ENCODE results near the gene HAUS8. TPM values are rescaled to one million over a fixed set of nuclear protein-coding genes. Genes with fewer than 3 reads are reported as not detected.

HAUS8 gene
- total and polyA plus RNA-seq, 2 of the 4 experiments (the other 2 are of a cell fraction) = 3.4 to 14.2 TPM

DNA sequence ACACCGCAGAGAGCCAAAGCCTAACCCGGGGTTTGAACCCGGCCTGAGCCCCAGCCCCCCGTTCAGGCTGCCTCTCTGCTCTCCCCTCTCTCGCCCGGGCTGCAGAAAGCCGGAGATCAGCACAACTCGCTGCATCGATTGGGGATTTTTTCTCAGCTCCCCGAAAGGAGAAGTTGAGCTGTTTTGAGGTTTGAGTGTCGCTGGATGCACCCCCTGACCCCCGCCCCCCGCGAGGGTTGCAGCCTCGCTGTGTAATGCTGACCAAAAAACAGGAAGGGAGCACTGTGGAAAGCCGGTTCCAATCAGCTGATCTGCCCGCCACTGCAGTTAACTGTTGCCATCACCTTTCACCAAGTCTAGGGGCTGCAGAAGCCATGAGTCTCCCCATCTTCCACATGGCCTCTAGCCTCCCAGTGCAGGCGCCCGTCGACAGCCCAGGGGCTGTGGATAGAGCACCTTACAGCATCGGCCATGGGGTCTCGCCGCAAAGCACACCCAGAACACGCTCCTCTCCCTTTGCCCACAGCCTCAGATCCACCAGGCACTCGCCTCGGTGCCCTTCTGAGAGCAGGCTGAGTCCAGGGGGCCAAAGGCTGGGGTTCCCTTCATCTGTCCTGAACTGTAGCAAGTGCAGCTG is 34.8 kb upstream of the HAUS8 start:
- Histone ChIP-seq H3K18ac (ENCODE audit: low read depth, low read length) (no peak overlapping the region), H3K79me1 (ENCODE audit: low read depth in 1 of 2, low read length in 2 of 2) (peaks cover 24 to 88% of the 10 kb centered on the region in 2 experiments), H3K4me3 (ENCODE audit: insufficient read depth, low read depth, low read length) (no peak overlapping the region), H4K20me1 (ENCODE audit: insufficient read depth, low read length) (peaks cover 67% of the 10 kb centered on the region), H3K27me3 (ENCODE audit: control insufficient read depth, insufficient read depth, low read length) (no peaks in the 10 kb centered on the region), H4K5ac (ENCODE audit: low read depth, low read length) (no peak overlapping the region), H2BK120ac (ENCODE audit: low read depth, low read length) (no peak overlapping the region; the same call in 1 of the 2 replicates), H3K56ac (ENCODE audit: extremely low read depth, insufficient read depth, low read length) (no peak overlapping the region), H3K9me3 (ENCODE audit: control insufficient read depth, insufficient read depth, low read length) (no peaks in the 10 kb centered on the region), H3K4me2 (ENCODE audit: low read depth, low read length) (no peak overlapping the region), H2BK15ac (ENCODE audit: low read depth, low read length) (no peak overlapping the region), H2BK20ac (ENCODE audit: low read depth, low read length) (no peak overlapping the region), H2BK5ac (ENCODE audit: low read depth, low read length, poor library complexity, severe bottlenecking) (peak overlapping the region; percentile 41), H3K9ac (ENCODE audit: low read depth, low read length) (no peak overlapping the region), H3K14ac (replicated peaks; ENCODE audit: low read depth, low read length) (no peak overlapping the region), H3K4ac (ENCODE audit: low read depth, low read length) (peak overlapping the region; percentile 40; the same call in 1 of the 2 replicates), H2AK9ac (replicated peaks; ENCODE audit: low read depth, low read length, poor library complexity) (peak overlapping the region; percentile 34), H3K27ac (ENCODE audit: insufficient read depth, low read length) (peak overlapping the region; percentile 23), H2AK5ac (ENCODE audit: low read depth, low read length) (peak overlapping the region; percentile 14; the same call in 1 of the 2 replicates), H3K36me3 (ENCODE audit: control insufficient read depth, insufficient read depth, low read length) (peaks cover 45% of the 10 kb centered on the region), H3K4me1 (ENCODE audit: control insufficient read depth, insufficient read depth, low read length) (peaks cover 18% of the 10 kb centered on the region), H2AFZ (replicated peaks; ENCODE audit: low read length, poor library complexity) (peak overlapping the region; percentile 2), H3K23ac (ENCODE audit: low read depth, low read length) (no peak overlapping the region), H4K8ac (ENCODE audit: low read depth in 2 of 2, low read length in 2 of 2) (0 out of 4 replicates have a peak overlapping the region, but pooled peaks of 1 of the 2 experiments have one; percentile 15), H3K9me1 (ENCODE audit: insufficient read depth, low read length) (peaks cover 28% of the 10 kb centered on the region), H4K91ac (ENCODE audit: insufficient read depth, low read depth, low read length) (no peak overlapping the region)
- ChIA-PET POLR2A (ENCODE audit: unreplicated experiment) (no interaction called here), CTCF (no interaction called here)
- ATAC-seq (ENCODE audit: low read depth) (no peak), DNase-seq (no peak)
- no TSS peak for BruUV-seq (replicated peaks)
- 88% methylated on average over 6 of the region's 26 CpGs; no CpG with 5 or more reads in 1 of the 2 experiments for WGBS, 2 experiments (ENCODE audit: extremely low coverage in 2 of 2, insufficient read length in 1 of 2)
- TF ChIP-seq RCOR1 (IDR thresholded peaks at IDR 0.05; ENCODE audit: insufficient replicate concordance, low read length) (no peak), RAD21 (IDR thresholded peaks at IDR 0.05; ENCODE audit: low read length) (no peak), MAFK (IDR thresholded peaks at IDR 0.05; ENCODE audit: low read depth, low read length) (no peak), POLR2A (IDR thresholded peaks at IDR 0.05; ENCODE audit: low read depth, low read length) (no peak), USF2 (IDR thresholded peaks at IDR 0.05; ENCODE audit: low read depth, low read length) (no peak), CTCF (conservative IDR thresholded peaks at IDR 0.05; ENCODE audit: low read depth, low read length) (no peak), NFE2L2 (IDR thresholded peaks at IDR 0.05; ENCODE audit: low read depth, low read length) (no peak), MXI1 (IDR thresholded peaks at IDR 0.05; ENCODE audit: borderline replicate concordance, low read depth, low read length) (no peak), CEBPB (IDR thresholded peaks at IDR 0.05; ENCODE audit: low read depth, low read length) (no peak), CHD1 (IDR thresholded peaks at IDR 0.05; ENCODE audit: low read depth, low read length) (no peak), MAZ (IDR thresholded peaks at IDR 0.05; ENCODE audit: borderline replicate concordance, low read depth, low read length) (no peak), RFX5 (IDR thresholded peaks at IDR 0.05; ENCODE audit: low read depth, low read length) (no peak), FOS (IDR thresholded peaks at IDR 0.05; ENCODE audit: low read depth, low read length) (no peak), SMC3 (IDR thresholded peaks at IDR 0.05; ENCODE audit: low read depth, low read length) (no peak), BHLHE40 (IDR thresholded peaks at IDR 0.05; ENCODE audit: low read depth, low read length) (no peak)
- TF ChIP-seq, protein P1, sequence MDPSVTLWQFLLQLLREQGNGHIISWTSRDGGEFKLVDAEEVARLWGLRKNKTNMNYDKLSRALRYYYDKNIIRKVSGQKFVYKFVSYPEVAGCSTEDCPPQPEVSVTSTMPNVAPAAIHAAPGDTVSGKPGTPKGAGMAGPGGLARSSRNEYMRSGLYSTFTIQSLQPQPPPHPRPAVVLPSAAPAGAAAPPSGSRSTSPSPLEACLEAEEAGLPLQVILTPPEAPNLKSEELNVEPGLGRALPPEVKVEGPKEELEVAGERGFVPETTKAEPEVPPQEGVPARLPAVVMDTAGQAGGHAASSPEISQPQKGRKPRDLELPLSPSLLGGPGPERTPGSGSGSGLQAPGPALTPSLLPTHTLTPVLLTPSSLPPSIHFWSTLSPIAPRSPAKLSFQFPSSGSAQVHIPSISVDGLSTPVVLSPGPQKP (IDR thresholded peaks at IDR 0.05; ENCODE audit: borderline replicate concordance, low read depth, low read length) = no peak
- intact Hi-C loops (cut with micrococcal nuclease) = loop anchor here (2.0 kb wide), 1 partner anchor 25 kb away; no protein-coding TSS in a partner anchor
- dilution Hi-C loops (cut with HindIII; ENCODE audit: low sequenced_read_pairs, unreplicated experiment) = no loop called here
- in situ Hi-C loops (cut with MboI; ENCODE audit: low sequenced_read_pairs) = no loop called here
